ENCODE data around the gene LAMA2. TPM values are rescaled to one million over a fixed set of nuclear protein-coding genes. Genes with fewer than 3 reads are reported as not detected.

Gene LAMA2
- total and polyA plus RNA-seq, 2 donors (not counting 3 experiments of a cell fraction or from before 2014, with no cell fraction given) = 0.51 to 0.75 TPM

- Histone ChIP-seq H3K4me3 (replicated peaks in 1 of 3; ENCODE audit: insufficient read depth in 1 of 3, low read depth in 1 of 3, low read length in 3 of 3) (no peak overlapping the region), H3K79me2 (ENCODE audit: control insufficient read depth, insufficient read depth, low read length) (no peaks in the 10 kb centered on the region), H3K27ac (ENCODE audit: insufficient read depth, low read depth, low read length) (no peak overlapping the region), H3K4me1 (ENCODE audit: control insufficient read depth, extremely low read depth, insufficient read depth, low read length) (no peaks in the 10 kb centered on the region), H3K9me1 (replicated peaks; ENCODE audit: control insufficient read depth, extremely low read depth, insufficient read depth, low read length) (no peaks in the 10 kb centered on the region), H3K9me3 (replicated peaks; ENCODE audit: control insufficient read depth, insufficient read depth, low read length) (no peaks in the 10 kb centered on the region), H4K20me1 (replicated peaks; ENCODE audit: control insufficient read depth, extremely low read depth, insufficient read depth, low read length) (no peaks in the 10 kb centered on the region), H3K9ac (replicated peaks; ENCODE audit: extremely low read depth, insufficient read depth, low read length) (no peak overlapping the region), H3K4me2 (ENCODE audit: insufficient read depth, low read length) (no peak overlapping the region), H3K27me3 (ENCODE audit: control insufficient read depth in 2 of 2, insufficient read depth in 2 of 2, low read length in 2 of 2) (no peaks in the 10 kb centered on the region), H3K36me3 (ENCODE audit: control insufficient read depth in 2 of 2, extremely low read depth in 1 of 2, insufficient read depth in 2 of 2, low read length in 2 of 2) (no peaks in the 10 kb centered on the region), H2AFZ (ENCODE audit: low read depth, low read length) (no peak overlapping the region)
- BruUV-seq (replicated peaks) = no TSS peak
- no peak for FAIRE-seq
- intact Hi-C loops (cut with micrococcal nuclease) (no loop called here), dilution Hi-C loops (cut with MboI; ENCODE audit: extremely low pct_ligation_motif_present, low sequenced_read_pairs) (no loop called here)
- TF ChIP-seq POLR2A (IDR thresholded peaks at IDR 0.05; ENCODE audit: low read depth, low read length) = no peak
- no peak for TF ChIP-seq MYC (IDR thresholded peaks at IDR 0.05; ENCODE audit: low read depth, low read length)
- POLR2A ChIA-PET = no interaction called here
- DNase-seq (ENCODE audit: low read depth, low spot score) = no peak
- CTCF ChIA-PET = interaction anchor here (2.3 to 2.5 kb wide), 2 partner anchors 273 to 391 kb away, joined by 7 to 22 read pairs; no protein-coding TSS in a partner anchor
Measured at GRCh38 chr6:128979071-128979470, 96.1 kb downstream of the LAMA2 start.

GRCh38 chr6:128981716-128982115 lies 98.8 kb downstream of the LAMA2 start:
- no peaks in the 10 kb centered on the region for H3K36me3 ChIP-seq (ENCODE audit: control insufficient read depth in 2 of 2, extremely low read depth in 1 of 2, insufficient read depth in 2 of 2, low read length in 2 of 2)
- no peaks in the 10 kb centered on the region for H3K27me3 ChIP-seq (ENCODE audit: control insufficient read depth in 2 of 2, insufficient read depth in 2 of 2, low read length in 2 of 2)
- no peaks in the 10 kb centered on the region for H3K4me1 ChIP-seq (ENCODE audit: control insufficient read depth, extremely low read depth, insufficient read depth, low read length)
- H3K27ac ChIP-seq (ENCODE audit: insufficient read depth, low read depth, low read length) = no peak overlapping the region
- H3K79me2 ChIP-seq (ENCODE audit: control insufficient read depth, insufficient read depth, low read length) = no peaks in the 10 kb centered on the region
- H3K4me2 ChIP-seq (ENCODE audit: insufficient read depth, low read length) = no peak overlapping the region
- no peak overlapping the region for H3K4me3 ChIP-seq (replicated peaks in 1 of 3; ENCODE audit: insufficient read depth in 1 of 3, low read depth in 1 of 3, low read length in 3 of 3)
- intact Hi-C loops (cut with micrococcal nuclease) = loop anchor here (10.0 kb wide), 1 partner anchor 393 kb away; no protein-coding TSS in a partner anchor
- DNase-seq (ENCODE audit: low read depth, low spot score) = no peak
- no TSS peak for BruUV-seq (replicated peaks)
- no peaks in the 10 kb centered on the region for H3K9me3 ChIP-seq (replicated peaks; ENCODE audit: control insufficient read depth, insufficient read depth, low read length)
- no peak for FAIRE-seq
- dilution Hi-C loops (cut with MboI; ENCODE audit: extremely low pct_ligation_motif_present, low sequenced_read_pairs) = no loop called here
- no peak for TF ChIP-seq FOS (IDR thresholded peaks at IDR 0.05; ENCODE audit: borderline replicate concordance, insufficient read depth, low read length)
- TF ChIP-seq MYC (IDR thresholded peaks at IDR 0.05; ENCODE audit: low read depth, low read length) = no peak
- TF ChIP-seq JUN (IDR thresholded peaks at IDR 0.05; ENCODE audit: borderline replicate concordance, insufficient read depth, insufficient read length, low read depth) = no peak
- TF ChIP-seq MAX (IDR thresholded peaks at IDR 0.05; ENCODE audit: insufficient read depth, insufficient read length) = no peak
- no peak for TF ChIP-seq POLR2AphosphoS5 (IDR thresholded peaks at IDR 0.05; ENCODE audit: insufficient read depth, low read depth, low read length)
- TF ChIP-seq CTCF (IDR thresholded peaks at IDR 0.05; ENCODE audit: extremely low read depth in 1 of 2, insufficient read depth in 1 of 2, low read depth in 1 of 2, low read length in 2 of 2) = no peak
- TF ChIP-seq GATA2 (IDR thresholded peaks at IDR 0.05; ENCODE audit: insufficient read depth, insufficient read length, low read depth, low read length) = no peak
- no peak for TF ChIP-seq POLR2A (IDR thresholded peaks at IDR 0.05; ENCODE audit: low read depth, low read length)
- TF ChIP-seq EZH2 (IDR thresholded peaks at IDR 0.05; ENCODE audit: borderline replicate concordance, low read depth, low read length, severe bottlenecking) = no peak
- H4K20me1 ChIP-seq (replicated peaks; ENCODE audit: control insufficient read depth, extremely low read depth, insufficient read depth, low read length) = no peaks in the 10 kb centered on the region
- H2AFZ ChIP-seq (ENCODE audit: low read depth, low read length) = no peak overlapping the region
- POLR2A ChIA-PET = interaction anchor here (0.7 kb wide), 1 partner anchor 9 kb away, joined by 5 read pairs; no protein-coding TSS in a partner anchor
- no peak overlapping the region for H3K9ac ChIP-seq (replicated peaks; ENCODE audit: extremely low read depth, insufficient read depth, low read length)
- H3K9me1 ChIP-seq (replicated peaks; ENCODE audit: control insufficient read depth, extremely low read depth, insufficient read depth, low read length) = no peaks in the 10 kb centered on the region
- CTCF ChIA-PET = no interaction called here

Measured in endothelial cell of umbilical vein (primary cell).